HG02759 (cell line): Measurements from ENCODE around the gene AXL.
A peak's percentile ranks its signal among the peaks of the same experiment; 100 is the strongest.
"Not testable (repeated sequence)": the region's sequence is repeated elsewhere in the genome, so short reads cannot be mapped to it uniquely, and the experiment has no call there.

Experiments used
- ATAC-seq: cut with Tn5 transposase; IDR thresholded peaks from one replicate; pipeline ENCODE4 v1.9.1; 2021; ENCODE audit warnings: mild to moderate bottlenecking, moderate library complexity; ENCODE audit not compliant: unreplicated experiment

AXL gene

GRCh38 chr19:41269055-41269454 lies 50.0 kb downstream of the AXL start:
- no peak for ATAC-seq

DNA sequence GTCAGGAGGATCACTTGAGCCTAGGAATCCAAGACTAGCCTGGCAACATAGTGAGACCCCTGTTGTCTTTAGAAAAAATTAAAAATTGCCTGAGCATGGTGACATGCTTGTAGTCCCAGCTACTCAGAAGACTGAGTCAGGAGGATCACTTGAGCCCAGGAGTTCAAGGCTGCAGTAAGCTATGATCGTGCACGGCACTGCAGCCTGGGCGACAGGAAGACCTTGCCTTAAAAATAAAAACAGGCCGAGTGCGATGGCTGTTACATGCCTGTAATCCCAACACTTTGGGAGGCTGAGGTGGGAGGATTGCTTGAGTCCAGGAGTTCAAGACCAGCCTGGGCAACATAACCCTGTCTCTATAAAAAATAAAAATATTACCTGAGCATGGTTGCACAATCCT lies 50.5 kb downstream of the AXL start:
- ATAC-seq = no peak

GRCh38 chr19:41273076-41273475 lies 54.1 kb downstream of the AXL start:
- ATAC-seq = no peak

GRCh38 chr19:41274802-41275201 lies 55.8 kb downstream of the AXL start:
- ATAC-seq = no peak

DNA sequence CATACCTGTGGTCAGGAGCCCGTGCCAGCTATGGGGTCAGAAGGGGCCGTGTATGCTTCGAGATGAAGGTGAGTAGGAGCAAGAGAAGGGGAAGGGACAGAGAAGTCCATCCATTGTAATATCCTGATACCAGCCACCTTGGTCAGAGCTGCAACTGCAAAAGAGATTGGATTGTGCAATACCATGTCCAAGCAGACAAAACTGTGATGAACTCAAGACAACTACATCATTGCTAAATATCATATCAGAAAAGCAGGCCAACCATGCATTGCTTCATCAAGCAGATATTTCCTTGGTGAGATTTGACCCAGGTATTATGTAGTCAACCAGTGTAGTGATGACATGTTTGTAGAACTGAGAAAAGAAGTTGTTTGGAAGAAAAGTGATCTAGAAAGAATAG lies 57.2 kb downstream of the AXL start:
- ATAC-seq = no peak

DNA sequence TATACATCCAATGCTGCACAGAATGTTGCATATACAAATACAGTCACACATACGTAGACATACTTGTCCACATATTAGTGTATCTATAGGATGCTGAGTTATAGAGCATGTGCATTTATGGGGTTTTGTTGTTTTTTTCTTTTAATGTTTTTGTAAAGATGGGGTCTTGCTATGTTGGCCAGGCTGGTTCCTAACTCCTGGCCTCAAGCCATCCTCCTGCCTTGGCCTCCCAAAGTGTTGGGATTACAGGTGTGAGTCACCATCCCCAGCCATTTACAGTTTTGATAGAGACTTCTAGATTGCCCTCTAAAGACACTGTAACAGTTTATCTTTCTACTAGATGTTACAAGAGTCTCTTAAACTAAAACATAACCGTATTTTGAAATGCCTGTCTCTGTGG lies 59.5 kb downstream of the AXL start:
- no peak for ATAC-seq

- ATAC-seq = no peak
These were observed 69.9 kb downstream of the AXL start for GRCh38 chr19:41288673-41289530.

DNA sequence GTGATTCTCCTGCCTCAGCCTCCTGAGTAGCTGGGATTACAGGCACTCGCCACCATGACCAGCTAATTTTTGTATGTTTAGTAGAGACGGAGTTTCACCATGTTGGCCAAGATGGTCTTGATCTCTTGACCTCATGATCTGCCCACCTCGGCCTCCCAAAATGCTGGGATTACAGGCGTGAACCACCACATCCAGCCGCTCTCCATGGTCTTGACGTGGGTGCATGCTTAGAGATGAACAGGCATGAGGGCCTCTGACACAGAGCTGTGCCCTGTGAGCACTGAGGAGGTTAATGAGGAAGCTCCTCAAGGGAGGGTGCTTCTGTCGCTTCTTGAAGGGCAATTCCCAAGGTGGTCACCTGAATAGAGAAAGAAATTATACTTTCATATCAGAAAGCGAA lies 70.8 kb downstream of the AXL start:
- not testable (repeated sequence) for ATAC-seq

DNA sequence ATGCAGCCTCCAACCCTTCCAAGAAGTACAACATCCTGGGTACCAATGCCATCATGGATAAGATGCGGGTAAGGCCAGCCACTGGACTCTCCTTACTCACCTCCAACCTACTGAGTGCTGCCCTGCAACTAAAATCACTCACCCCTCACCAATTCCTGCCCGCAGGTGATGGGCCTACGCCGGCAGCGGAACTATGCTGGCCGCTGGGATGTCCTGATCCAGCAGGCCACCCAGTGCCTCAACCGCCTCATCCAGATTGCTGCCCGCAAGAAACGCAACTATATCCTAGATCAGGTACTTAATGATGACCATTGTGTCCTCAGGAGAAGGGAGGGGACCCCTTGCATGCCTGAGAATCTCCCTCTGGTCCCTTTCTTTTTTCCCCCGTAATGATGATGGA lies 75.4 kb downstream of the AXL start:
- ATAC-seq = no peak

GRCh38 chr19:41295499-41295898 lies 76.5 kb downstream of the AXL start:
- no peak for ATAC-seq

- ATAC-seq = no peak
These were observed 77.4 kb downstream of the AXL start for GRCh38 chr19:41296433-41296871.

GRCh38 chr19:41297628-41298347 lies 78.8 kb downstream of the AXL start:
- ATAC-seq = peak; percentile 81

DNA sequence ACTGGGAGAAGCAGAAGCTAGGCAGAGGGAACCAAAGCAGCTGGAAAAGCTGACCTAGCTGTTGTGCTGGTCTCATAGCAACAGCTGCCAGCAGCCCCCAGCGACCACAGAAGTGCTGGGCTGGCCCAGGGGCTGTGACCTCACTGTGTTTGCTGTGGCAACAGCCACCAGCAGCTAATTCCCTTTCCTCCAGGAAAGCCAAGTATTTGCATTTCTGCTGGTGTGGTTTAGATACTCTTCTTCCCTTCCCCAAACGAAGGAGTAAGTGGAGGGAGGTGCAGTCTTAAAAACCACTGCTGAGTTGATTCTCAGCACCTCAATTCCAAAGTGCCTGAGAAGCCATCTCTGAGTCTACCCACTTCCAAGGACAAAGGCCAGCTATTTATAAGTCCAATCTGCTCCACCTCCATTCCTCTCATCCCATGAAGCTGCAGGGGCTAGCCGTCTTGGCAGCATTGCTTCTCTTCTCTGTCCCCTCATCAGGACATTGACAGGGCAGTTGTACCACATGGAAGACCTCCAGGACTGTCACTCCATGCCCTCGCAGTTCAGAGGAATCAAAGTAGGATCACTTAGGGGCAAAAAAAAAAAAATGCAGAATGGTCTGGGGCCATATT lies 79.4 kb downstream of the AXL start:
- ATAC-seq = no peak

GRCh38 chr19:41299046-41299754 lies 80.2 kb downstream of the AXL start:
- no peak for ATAC-seq

GRCh38 chr19:41299755-41300089 lies 80.7 kb downstream of the AXL start:
- ATAC-seq = no peak

GRCh38 chr19:41300555-41300954 lies 81.5 kb downstream of the AXL start:
- ATAC-seq = no peak

GRCh38 chr19:41302624-41303351 lies 83.8 kb downstream of the AXL start:
- ATAC-seq = no peak

- ATAC-seq = no peak
These were observed 84.9 kb downstream of the AXL start for GRCh38 chr19:41303954-41304353.

DNA sequence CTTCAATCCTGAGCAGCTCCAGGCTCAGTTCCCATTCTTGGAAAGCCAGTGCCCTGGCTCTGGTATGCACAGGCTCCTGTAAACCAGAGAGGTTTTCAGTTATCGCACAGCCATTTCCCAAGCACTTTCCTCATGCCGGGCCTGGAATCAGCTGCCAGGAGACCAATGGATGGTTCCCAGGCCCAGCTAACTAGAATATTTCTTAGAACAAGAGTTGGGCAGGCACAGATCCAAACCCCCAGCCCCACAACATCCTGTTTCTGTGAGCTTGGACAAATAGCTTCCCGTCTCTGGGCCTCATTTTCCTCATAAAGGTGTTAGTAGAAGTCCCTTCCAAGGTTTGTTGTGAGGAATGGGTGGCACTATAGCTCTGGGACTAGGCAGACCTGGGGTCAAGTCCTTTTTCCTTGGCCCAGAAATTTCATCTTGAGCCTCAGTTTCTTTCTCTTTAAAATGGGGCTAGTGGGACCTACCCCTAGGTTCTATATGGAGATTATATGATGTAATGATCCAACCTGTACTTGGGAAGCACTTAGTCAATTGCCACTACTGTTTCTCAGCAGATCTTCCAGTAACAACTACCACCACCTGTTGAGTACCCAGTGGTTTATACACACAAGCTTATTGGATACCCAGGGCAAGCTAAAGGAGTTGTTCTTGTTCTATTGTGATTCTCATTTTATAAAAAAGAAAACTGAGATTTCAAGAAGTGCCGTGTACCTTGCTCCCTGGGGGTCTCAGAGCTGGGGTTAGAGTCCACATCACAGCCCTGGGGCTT lies 85.9 kb downstream of the AXL start:
- no peak for ATAC-seq
